ENCODE data around the gene NMS.
A peak's percentile ranks its signal among the peaks of the same experiment; 100 is the strongest.

Gene NMS

DNA sequence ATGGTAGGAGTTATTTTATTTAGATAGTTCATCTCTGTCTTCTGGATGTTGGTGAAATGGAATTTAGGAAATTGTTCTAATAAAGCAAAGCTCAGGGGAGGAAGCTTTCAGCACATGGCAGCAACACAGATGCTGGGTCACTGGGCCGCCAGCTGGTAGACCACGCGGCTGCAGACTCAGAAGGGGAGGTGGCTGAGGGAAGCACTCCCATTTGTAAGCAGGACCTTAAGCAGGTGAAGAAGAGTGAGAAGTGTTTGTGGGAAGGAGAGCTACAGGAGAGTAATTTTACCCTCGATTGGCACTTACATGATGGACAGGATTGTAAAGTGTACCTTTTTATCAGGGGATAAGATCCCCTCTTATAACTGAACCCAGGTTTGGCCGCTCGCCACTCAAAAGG, 24.4 kb downstream of the NMS start:
- peak; percentile 9 for DNase-seq

DNA sequence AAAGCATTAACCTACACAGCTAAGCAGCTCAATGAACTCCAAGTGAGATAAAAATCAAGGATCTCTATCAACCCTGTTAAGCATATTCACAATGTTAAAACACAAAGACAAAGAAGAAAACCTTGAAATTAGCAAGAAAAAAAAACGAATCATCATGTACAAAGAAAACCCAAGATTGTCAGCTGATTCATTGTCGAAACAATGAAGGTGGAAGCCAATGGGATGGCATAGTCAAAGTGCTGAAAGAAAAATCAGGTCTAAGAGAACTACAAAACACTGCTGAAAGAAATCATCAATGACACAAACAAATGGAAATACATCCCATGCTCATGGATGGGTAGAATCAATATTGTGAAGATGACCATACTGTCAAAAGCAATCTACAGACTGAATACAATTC, 32.5 kb downstream of the NMS start:
- DNase-seq, result no peak

DNA sequence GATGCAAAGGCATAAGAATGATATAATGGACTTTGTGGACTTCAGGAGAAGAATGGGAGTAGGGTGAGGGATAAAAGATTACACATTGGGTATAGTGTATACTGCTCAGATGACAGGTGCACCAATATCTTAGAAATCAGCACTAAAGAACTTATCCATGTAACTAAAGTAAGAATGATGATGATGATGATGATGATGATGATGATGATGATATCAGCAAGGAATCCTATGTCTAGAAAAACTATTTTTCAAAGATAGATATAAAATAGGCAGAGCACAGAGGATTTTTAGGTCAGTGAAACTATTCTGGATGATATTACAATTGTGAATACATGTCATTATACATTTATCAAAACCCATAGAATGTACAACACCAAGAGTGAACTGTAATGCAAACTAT, 34.3 kb downstream of the NMS start:
- DNase-seq, result no peak

GRCh38 chr2:100509066-100509465, 38.8 kb downstream of the NMS start:
- DNase-seq, result no peak

- DNase-seq, result no peak
These were observed 43.4 kb downstream of the NMS start for GRCh38 chr2:100513650-100514049.

GRCh38 chr2:100517556-100517955, 47.3 kb downstream of the NMS start:
- no peak for DNase-seq

DNA sequence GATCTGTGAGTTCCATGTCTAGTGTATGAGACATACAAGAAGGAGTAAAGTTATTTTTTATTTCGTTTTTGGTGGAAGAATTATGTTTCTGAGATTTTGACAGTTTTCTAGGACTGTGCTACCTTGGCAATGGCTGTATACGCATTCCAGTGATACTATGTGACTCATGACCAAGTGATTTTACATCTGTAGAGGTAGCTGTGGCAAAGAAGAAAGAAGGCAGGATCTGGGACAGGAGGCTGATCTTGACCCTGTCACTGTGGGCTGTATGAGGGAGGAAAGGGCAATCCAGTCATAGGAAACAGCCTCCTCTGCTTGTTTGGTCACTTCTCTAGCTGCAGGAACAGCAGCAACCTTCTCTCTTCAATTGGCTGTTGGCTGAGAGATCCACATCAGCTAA, 48.5 kb downstream of the NMS start:
- DNase-seq, result no peak

DNA sequence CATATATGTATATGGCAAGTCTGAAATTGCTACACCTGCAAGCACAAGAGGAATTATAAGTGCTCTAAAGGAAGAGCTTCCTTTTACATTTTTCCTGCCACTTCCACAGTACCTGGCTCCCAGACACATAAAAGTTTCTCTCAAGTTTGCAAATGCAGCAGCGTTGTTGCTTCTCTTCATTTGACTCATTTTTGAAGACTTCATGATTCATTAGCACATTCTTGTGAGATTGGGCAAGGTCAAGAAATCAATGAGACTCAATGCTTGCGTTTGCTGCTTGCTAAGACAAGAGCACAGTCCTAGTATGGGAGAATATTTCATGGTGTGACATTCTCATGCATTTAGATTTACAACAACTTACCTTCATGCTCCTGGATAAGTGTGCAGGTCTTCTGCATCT, 49.9 kb downstream of the NMS start:
- DNase-seq, result no peak

DNA sequence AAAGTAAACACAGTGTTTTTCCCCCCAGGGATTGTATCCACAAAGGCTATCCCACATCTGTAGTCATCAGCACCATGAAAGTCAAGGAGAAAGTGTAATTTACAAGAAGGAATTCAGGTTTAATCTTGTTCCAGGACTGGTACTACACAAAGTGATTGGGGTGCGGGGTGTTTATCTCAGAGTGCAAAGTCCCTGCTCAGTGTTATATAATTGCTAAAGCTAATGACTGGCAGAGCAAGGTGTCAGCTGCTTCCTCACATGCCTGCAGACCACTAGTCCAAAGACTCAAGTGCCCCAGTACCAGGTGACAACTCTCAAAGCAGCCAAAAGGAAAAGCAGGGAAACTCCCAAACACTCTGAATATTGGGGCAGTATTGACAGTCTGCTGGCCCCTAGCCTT, 52.1 kb downstream of the NMS start:
- DNase-seq, result no peak

GRCh38 chr2:100524331-100524730, 54.0 kb downstream of the NMS start:
- DNase-seq, result no peak

DNA sequence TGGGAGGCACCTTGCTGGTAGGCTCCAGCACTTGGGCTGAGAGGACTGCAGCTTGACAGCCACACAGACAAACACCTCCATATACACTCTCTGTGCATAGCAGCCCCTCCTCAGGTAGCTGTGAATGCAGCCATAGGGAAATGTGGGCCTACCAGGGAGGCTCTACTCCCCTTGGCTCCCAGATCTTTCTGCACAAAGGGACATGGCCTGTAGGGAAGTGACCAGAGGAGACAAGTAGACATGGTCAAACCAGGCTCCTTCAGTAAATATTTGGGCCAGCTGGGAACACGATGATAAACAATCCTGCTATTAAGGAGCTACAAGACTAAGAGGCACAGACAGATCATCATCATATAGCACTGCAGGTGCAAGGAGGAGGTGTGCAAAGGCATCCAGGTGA, 56.6 kb downstream of the NMS start:
- DNase-seq, result no peak

- DNase-seq, result no peak
These were observed 57.2 kb downstream of the NMS start for GRCh38 chr2:100527440-100528015.

- no peak for DNase-seq
These were observed 58.9 kb downstream of the NMS start for GRCh38 chr2:100529176-100529575.

DNA sequence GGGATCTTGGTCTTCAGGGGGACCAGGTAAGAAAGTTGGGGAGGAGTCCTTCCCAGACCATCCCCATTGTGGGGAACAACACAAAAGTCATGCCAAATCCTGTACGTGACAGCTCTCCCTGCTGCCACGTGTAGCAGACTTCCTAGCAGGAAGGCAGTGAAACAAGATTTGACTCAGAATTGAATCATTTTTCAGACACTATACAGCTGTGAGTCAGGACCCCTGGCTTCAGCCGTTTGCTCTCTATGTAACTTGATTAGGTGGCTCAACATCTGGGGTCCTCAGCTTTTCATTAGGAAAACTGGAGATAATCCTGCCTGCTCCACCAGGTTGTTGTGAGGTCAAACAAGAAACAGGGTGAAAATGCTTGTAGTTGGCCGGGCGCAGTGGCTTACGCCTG, 59.6 kb downstream of the NMS start:
- DNase-seq, result peak; percentile 16
